GM19455 (cell line): ENCODE results near the gene RFK.

Source experiments
- ATAC-seq: cut with Tn5 transposase; IDR thresholded peaks from one replicate; pipeline ENCODE4 v1.9.1; 2021; ENCODE audit not compliant: unreplicated experiment

Gene RFK

DNA sequence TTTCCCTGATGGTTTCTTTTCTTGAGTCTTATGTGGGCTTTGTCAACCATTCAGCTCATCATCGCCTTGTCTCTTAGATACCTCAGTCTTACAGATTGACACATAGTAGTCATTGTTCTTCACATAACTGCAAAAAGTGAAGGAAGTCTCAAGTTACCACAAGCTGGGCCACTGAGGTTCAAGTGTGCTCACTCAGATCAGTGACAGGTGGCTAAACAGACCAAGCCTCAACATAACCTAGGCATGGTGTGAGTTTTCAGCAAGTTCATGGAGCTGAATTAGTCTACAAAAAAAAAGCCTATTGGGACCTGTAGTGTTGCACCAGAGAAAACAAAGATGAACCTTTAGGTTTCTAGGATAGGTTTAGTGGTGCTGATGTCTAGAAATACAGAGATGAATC, 58.2 kb downstream of the RFK start:
- no peak for ATAC-seq
